ENCODE measurements around the gene GNPNAT1. TPM values are rescaled to one million over a fixed set of nuclear protein-coding genes. Genes with fewer than 3 reads are reported as not detected.
A peak's percentile ranks its signal among the peaks of the same experiment; 100 is the strongest.

The GNPNAT1 gene
- total RNA-seq, 4 donors from 2014 or later: 4.8 to 18.6 (median 9.5) TPM

DNA sequence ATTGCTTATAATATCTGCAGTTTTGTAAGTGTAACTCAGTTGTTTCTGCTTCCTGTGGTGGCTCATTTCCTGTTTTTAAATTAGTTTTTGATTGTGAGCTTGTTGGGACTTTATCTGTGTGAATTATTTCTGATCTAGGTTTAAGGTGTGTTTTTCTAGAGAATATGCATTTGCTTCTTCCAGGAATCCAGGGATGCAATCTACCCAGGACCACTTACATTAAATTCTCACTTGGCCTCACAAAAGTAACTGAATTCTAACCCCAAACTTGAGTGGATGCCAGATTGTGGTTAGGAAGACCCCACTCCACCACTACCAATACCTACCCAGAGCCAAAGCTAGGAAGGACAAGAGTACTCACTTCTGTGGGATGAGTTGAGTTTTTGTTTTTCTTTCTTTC lies 49.5 kb downstream of the GNPNAT1 start:
- no peak overlapping the region for H3K4me3 ChIP-seq
- peak overlapping the region in 3 of 4 donors; percentile 49 to 66 (median 50) for H3K27ac ChIP-seq
- H3K4me1 ChIP-seq: peaks cover 0 to 16% (median 1%) of the 10 kb centered on the region in 4 donors
- no peak for DNase-seq (ENCODE audit: low spot score in 2 of 2)
- peaks cover 0 to 11% (median 0%) of the 10 kb centered on the region in 3 donors for H3K36me3 ChIP-seq
- no peaks in the 10 kb centered on the region for H3K9me3 ChIP-seq
- no peaks in the 10 kb centered on the region for H3K27me3 ChIP-seq
- TF ChIP-seq EP300 (IDR thresholded peaks at IDR 0.05): no peak
- TF ChIP-seq, protein P1, sequence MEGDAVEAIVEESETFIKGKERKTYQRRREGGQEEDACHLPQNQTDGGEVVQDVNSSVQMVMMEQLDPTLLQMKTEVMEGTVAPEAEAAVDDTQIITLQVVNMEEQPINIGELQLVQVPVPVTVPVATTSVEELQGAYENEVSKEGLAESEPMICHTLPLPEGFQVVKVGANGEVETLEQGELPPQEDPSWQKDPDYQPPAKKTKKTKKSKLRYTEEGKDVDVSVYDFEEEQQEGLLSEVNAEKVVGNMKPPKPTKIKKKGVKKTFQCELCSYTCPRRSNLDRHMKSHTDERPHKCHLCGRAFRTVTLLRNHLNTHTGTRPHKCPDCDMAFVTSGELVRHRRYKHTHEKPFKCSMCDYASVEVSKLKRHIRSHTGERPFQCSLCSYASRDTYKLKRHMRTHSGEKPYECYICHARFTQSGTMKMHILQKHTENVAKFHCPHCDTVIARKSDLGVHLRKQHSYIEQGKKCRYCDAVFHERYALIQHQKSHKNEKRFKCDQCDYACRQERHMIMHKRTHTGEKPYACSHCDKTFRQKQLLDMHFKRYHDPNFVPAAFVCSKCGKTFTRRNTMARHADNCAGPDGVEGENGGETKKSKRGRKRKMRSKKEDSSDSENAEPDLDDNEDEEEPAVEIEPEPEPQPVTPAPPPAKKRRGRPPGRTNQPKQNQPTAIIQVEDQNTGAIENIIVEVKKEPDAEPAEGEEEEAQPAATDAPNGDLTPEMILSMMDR (IDR thresholded peaks at IDR 0.05): no peak
- TF ChIP-seq POLR2A (IDR thresholded peaks at IDR 0.05): no peak

DNA sequence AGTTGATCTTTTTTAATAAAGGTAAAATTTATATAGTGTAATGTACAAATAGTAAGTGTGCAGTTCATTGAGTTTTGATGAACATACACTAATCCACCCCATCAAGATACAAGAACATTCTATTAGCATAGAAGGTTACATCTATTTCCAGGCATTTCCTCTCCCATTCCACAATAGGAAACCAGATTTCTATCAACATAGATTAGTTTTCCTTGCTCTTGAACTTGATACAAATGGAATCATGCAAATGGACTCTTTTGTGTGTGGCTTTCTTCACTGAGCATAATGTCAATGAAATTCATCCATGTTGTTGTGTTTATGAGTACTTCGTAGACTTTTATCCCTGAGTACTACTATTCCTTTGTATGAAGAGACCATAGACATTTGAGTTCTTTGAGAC lies 50.7 kb downstream of the GNPNAT1 start:
- Histone ChIP-seq H3K4me1 (peaks cover 0 to 16% (median 1%) of the 10 kb centered on the region in 4 donors), H3K36me3 (peaks cover 0 to 11% (median 0%) of the 10 kb centered on the region in 3 donors), H3K9me3 (no peaks in the 10 kb centered on the region), H3K27ac (no peak overlapping the region), H3K27me3 (no peaks in the 10 kb centered on the region), H3K4me3 (no peak overlapping the region)
- no peak for DNase-seq (ENCODE audit: low spot score in 2 of 2)
- 74 to 78% methylated on average over 1 of the region's 1 CpG for WGBS, 2 donors
- TF ChIP-seq, protein P1 (IDR thresholded peaks at IDR 0.05): no peak
- TF ChIP-seq EP300 (IDR thresholded peaks at IDR 0.05) (no peak), POLR2A (IDR thresholded peaks at IDR 0.05) (no peak)

DNA sequence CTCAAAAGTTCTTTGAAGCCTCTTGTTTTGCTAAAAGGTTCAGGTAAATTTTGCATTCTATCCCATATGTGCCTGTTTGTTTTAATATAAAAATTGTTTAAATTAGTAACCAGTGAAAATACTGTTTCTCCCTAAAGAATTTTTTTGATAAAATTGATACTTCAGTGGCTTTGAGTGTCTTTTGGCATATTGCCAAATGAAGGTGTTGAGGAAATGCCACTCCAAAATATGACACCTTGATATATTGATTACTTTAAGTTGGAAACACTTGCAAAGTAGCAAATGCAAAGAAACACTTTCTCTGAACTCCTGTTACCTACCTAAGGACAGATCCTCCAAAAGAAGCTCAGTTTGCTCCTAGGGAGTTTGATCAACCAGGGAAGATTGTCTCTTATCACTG lies 53.0 kb downstream of the GNPNAT1 start:
- no peak overlapping the region for H3K4me3 ChIP-seq
- TF ChIP-seq, protein P1 (IDR thresholded peaks at IDR 0.05): no peak
- TF ChIP-seq EP300 (IDR thresholded peaks at IDR 0.05) (no peak), POLR2A (IDR thresholded peaks at IDR 0.05) (no peak)
- H3K4me1 ChIP-seq: peaks cover 0 to 8% (median 1%) of the 10 kb centered on the region in 4 donors
- DNase-seq (ENCODE audit: low spot score in 2 of 2): no peak
- H3K27me3 ChIP-seq: no peaks in the 10 kb centered on the region
- no peak overlapping the region for H3K27ac ChIP-seq
- H3K36me3 ChIP-seq: peaks cover 0 to 22% (median 0%) of the 10 kb centered on the region in 3 donors
- no peaks in the 10 kb centered on the region for H3K9me3 ChIP-seq

DNA sequence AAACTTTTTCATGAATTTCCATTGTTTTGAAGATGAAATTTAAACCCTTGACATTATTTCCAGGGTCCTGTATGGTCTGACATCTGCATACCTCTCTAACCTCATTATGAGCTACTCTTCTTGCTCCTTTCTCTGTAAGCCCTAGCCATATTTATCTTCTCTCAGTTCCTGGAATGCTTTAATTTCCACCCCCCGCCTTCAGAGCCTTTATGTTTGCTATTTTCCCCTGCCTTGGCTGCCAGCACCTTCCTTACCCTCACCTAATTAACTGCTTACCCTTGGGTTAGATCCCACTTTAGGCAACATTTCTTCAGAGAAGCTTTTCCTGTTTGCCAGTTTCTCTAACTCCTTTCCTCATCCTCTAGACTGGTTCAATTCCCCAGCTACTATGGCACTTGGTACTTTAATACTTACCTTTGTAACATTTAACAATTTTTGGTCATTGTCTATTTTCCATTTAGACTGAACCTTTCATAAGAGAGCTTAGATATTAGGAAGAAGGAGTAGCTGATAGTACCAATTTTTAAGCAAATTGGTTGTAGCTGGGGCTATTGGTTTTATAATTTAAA lies 55.4 kb downstream of the GNPNAT1 start:
- no peak for TF ChIP-seq EP300 (IDR thresholded peaks at IDR 0.05)
- TF ChIP-seq, protein P1 (IDR thresholded peaks at IDR 0.05): no peak
- TF ChIP-seq POLR2A (IDR thresholded peaks at IDR 0.05): no peak
- no peaks in the 10 kb centered on the region for H3K9me3 ChIP-seq
- peaks cover 0 to 11% (median 3%) of the 10 kb centered on the region in 4 donors for H3K4me1 ChIP-seq
- no peak overlapping the region for H3K4me3 ChIP-seq
- 69 to 84% methylated on average over 1 of the region's 1 CpG for WGBS, 2 donors
- DNase-seq (ENCODE audit: low spot score in 2 of 2): no peak
- H3K27me3 ChIP-seq: no peaks in the 10 kb centered on the region
- peaks cover 0 to 34% (median 0%) of the 10 kb centered on the region in 3 donors for H3K36me3 ChIP-seq
- H3K27ac ChIP-seq: no peak overlapping the region

DNA sequence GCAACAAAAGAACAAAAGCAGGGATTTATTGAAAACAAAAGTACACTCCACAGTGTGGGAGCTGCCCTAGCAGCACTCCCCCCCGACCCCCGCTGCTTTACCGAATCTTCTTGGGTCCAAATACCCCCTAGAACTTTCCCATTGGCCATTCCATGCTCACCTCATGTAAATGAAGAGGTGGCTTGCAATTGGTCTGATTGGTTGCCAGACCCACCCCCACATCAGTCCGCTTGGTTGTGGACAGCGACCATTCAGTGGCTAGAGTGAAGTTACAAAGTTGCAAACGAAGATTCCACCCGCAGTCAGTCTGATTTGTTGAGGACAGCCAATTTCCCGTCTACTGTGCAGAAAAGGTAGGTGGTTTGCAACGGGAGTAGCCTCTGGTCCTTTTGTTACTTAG lies 57.6 kb downstream of the GNPNAT1 start:
- H3K27me3 ChIP-seq: no peaks in the 10 kb centered on the region
- no peak for DNase-seq (ENCODE audit: low spot score in 2 of 2)
- peaks cover 0 to 37% (median 0%) of the 10 kb centered on the region in 3 donors for H3K36me3 ChIP-seq
- TF ChIP-seq, protein P1 (IDR thresholded peaks at IDR 0.05): no peak
- H3K27ac ChIP-seq: no peak overlapping the region
- H3K9me3 ChIP-seq: no peaks in the 10 kb centered on the region
- peaks cover 0 to 15% (median 4%) of the 10 kb centered on the region in 4 donors for H3K4me1 ChIP-seq
- H3K4me3 ChIP-seq: no peak overlapping the region
- WGBS, 2 donors: 96 to 98% methylated on average over 9 of the region's 9 CpGs
